Smooth muscle cell of trachea (primary cell): ENCODE measurements around the gene BCCIP. TPM values are rescaled to one million over a fixed set of nuclear protein-coding genes. Genes with fewer than 3 reads are reported as not detected.

Experiments used
- total RNA-seq: library from RNA; depleted of rRNA; stranded (reverse); fragments of >200 nt; gene quantifications from 2 replicates; pipeline ENCODE4 v1.2.1, GENCODE V29; 2014

BCCIP gene
- total RNA-seq = 28.8 and 55.6 TPM in 2 replicates

DNA sequence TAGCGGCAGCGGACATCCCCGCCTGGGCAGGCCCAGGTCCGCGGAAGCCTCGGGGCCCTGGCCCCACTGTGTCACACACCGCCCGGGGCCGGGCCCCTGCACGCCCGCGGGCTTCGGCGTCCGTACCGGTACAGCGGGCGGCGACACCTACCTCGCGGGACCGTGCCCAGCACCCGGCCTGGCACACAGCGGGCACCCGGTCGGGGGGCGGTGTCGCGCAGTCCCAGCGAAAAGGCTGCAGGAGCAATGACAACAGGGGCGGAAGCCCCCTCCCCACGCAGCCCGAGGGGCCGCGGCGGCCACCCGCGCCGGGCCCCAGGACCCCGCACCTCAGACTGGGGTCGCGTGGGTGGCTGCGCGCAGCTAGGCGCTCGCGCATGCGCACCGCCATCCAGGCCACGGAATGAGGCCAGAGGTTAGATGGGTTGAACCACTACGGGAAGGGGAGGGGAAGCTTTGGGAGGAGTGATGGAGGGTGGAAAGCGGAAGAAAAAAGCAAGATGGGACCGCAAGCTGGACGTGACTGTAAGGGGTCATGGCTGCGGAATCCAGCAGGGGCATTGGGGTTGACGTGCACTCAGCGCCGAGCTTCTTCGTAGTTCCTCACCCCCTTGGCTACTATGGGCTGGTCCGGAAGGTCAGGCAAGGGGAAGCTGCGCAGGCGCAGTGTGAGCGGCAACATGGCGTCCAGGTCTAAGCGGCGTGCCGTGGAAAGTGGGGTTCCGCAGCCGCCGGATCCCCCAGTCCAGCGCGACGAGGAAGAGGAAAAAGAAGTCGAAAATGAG lies at the start of gene BCCIP, which contains the start of gene UROS:
TSS of gene BCCIP (plus strand) at position 669 of the 785 bp plus-strand sequence. CDS start at position 681, 12 bp downstream.
TSS of gene UROS (minus strand) at position 381 of the 785 bp plus-strand sequence. CDS start 6,759 bp downstream, outside the sequence.

DNA sequence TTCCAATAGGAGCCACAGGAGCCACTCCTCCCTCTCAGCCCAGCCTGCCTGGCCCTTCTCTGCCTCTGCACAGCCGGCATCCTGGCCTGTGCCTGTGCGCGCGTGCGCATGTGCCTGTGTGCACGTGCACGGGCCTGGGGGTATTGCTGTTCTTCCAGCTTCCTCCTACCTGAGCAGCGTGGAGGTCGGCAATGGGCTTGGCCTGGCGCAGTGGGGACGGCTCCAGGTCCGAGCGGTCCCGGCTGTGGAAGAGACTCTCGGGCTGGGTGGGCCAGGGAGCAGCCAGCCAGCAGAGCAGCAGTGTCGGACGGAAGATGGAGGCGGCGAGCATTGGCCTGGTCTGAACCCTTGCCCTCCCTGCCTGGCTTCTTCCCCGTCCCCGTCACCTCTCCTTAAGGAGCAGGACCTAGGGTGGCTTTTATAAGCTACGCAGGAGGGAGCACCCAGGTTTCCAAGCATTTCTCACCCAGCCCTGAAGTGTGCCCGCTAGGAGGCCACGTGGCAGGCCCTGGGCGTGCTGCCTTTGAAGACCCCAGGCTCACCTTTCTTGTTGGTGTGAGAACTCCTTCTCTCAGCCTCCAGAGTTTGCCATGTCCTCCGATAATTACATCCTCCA lies 47.7 kb upstream of the BCCIP start, which contains the start of gene MMP21:
TSS of gene MMP21 (minus strand) at position 331 of the 616 bp plus-strand sequence. CDS start at position 331, 0 bp downstream.

DNA sequence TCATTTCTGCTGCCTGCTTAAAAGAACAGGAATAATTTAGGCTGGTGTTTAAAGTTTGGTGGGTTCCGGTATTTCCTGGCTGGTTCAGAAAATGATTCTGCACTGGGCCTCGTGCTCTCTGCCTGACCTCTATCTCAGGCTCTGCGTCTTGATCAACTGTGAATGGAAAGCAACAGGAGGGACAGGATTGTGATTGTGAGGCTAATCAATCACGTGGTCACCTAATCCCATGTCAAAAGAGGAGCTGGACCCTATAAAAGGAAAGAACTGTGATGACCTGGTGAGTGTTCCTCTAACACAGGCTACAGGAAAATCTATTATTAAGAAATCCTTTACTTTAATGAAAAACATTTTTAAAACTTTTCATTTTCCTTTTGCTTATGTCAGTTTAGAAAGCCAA lies 57.8 kb downstream of the BCCIP start, which contains the start of gene DHX32:
TSS of gene DHX32 (minus strand) at position 101 of the 400 bp plus-strand sequence. CDS start 468 bp downstream, outside the sequence.

Other genes starting within 250 kb of the BCCIP start
- 0.44 TPM in 1 of 2 replicates, not detected in the other for gene TEX36, start 140.4 kb upstream of the BCCIP start, total RNA-seq
- 21.0 and 27.9 TPM in 2 replicates for gene EDRF1, start 103.8 kb upstream of the BCCIP start, total RNA-seq
- 0.17 TPM in 1 of 2 replicates, not detected in the other for gene MMP21, start 47.7 kb upstream of the BCCIP start, total RNA-seq
- gene UROS, start 288 bp upstream of the BCCIP start, total RNA-seq = 65.8 and 80.7 TPM in 2 replicates
- 28.9 and 34.5 TPM in 2 replicates for gene DHX32, start 57.7 kb downstream of the BCCIP start, total RNA-seq
- gene FANK1, start 73.0 kb downstream of the BCCIP start, total RNA-seq = 1.3 and 3.1 TPM in 2 replicates